Stimulated activated CD8-positive, alpha-beta memory T cell treated with anti-CD3 and anti-CD28 coated beads, Interleukin-12 subunit alpha, Interleukin-12 subunit beta, amount 100 ng/mL, for 1 hour (primary cell): ENCODE data around the gene GRIK4.

Source experiments
- DNase-seq: peaks from one replicate; pipeline ENCODE4 v3.0.0-alpha.2; 2020; ENCODE audit warnings: low read depth

Gene GRIK4

GRCh38 chr11:120884154-120885020 is 372.8 kb downstream of the GRIK4 start:
- no peak for DNase-seq

DNA sequence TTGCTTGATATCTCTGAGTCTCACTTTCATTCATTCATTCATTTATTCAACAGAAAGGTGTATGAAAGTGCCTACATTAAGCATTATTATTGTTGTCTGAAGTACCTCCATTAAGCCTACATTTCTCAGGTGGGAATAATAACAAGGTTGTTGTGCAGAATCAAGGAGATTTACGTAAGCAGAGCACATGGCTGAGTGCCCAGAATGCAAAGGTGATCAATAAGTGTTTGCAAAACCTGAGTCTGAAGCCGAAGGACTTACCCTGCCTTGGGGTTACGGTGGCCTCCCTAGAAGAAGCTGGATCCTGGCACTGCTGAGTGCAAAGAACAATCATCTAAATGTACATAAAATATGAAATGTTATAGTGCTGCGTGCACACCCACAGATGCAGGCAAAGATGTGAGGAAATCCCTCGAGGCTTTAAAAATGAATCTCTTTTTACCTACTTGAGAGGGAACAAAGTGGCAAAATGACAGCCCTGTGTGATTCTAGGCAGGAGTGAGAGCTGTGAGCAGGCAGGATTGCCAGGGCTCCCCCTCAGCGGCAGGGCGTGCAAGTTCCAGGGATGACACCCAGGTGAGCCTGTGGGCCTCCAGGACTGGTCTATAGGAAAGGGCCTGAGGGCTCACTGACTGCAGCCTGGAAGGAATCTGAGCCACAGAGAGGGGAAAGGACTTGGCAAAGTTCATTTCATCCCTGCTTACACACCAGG is 379.2 kb downstream of the GRIK4 start:
- no peak for DNase-seq

DNA sequence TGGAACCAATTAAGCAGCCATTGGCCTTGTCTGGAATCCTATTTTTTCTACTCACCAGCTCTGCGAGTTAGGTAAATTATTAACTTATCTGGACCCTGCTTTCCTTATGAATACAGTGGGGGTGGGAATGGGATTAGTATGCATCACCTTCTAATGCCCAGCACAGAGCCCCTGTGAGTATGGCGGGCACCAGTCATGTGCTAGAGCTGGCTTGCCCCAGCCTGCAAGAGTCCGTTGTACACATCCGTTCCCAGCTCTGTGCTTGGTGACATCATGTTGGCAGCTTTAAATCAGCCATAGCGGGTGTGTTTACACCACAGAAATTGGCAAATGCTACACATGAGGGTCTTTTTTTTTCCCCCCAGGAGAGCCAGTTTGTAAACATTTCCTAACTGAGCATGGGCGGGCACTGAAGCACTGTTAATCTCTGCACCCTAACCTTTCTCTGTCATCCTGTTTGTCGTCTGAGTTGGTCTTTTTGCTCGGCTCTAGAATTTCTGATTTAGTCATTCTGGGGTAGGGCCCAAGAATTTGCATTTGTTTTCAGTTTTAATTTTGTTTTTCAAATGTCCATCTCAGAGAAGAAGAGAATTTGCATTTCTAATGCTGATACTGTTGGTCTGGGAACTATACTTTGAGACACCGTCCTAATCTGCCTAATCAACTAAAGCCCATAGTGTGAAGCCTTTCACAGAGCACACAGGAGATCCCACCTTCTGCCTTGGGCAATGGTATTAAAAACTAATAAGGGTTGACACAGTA is 382.1 kb downstream of the GRIK4 start:
- DNase-seq, result no peak

GRCh38 chr11:120894202-120894985 is 382.8 kb downstream of the GRIK4 start:
- DNase-seq, result no peak

DNA sequence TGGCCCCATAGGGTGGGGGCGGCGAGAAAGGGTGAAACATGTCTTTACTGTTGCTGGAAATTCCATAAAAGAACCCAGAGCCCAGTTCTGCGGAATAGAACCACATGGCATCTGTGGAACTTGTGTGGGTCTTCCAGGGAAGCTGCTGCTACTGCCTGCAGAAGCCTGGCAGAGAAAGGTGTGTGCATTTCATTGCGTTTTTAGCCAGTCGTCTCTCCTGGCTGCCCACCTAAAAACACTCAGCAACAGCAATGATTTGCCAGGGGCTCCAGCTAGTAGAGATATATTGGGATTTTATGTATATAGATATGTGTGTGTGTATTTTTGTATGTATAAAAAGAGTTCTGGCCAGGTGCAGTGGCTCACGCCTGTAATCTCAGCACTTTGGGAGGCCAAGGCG is 385.1 kb downstream of the GRIK4 start:
- DNase-seq, result no peak

- DNase-seq, result no peak
These were observed 387.0 kb downstream of the GRIK4 start for GRCh38 chr11:120898568-120898967.

- DNase-seq, result no peak
These were observed 388.2 kb downstream of the GRIK4 start for GRCh38 chr11:120899720-120900119.

- DNase-seq, result no peak
These were observed 389.1 kb downstream of the GRIK4 start for GRCh38 chr11:120900643-120901042.

- no peak for DNase-seq
These were observed 392.1 kb downstream of the GRIK4 start for GRCh38 chr11:120903686-120904085.

GRCh38 chr11:120904116-120904515 is 392.6 kb downstream of the GRIK4 start:
- DNase-seq, result no peak

DNA sequence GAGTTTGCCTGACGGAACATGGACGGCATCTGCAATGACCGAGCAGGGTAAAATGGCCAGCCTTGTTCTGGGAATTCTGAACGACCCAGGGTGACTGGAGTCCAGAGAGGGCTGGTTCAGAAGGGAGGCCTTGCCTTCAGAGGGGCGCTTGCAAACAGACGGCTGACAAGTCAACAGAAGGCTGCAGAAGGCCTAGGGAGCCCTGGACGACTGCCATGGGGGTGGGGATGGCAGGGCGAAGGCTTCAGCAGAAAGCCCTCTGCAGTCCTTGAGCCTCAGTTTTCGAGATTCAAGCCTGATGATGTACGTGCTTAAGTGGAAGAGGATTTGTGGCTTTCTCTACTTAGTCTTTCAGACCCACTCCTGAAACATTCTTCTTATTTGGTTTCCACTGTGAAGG is 395.2 kb downstream of the GRIK4 start:
- DNase-seq, result no peak

DNA sequence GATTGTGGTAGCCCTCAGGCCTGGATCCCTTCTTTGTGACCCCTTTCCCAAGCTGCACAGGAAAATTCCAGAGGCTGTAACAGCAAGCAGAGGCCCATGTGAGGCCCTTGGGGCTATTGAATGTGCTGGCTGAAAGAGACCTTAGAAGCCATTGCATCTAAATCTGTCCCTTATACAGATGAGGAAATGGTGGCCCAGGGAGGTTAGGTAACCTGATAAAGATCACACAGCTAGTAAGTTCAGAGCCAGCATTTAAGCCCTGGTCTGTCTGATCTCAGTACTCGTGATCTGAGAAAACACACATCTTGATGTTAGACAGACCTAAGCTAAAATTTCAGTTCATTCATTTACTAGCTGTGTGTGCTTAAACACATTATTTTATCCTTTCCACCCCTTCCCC is 396.4 kb downstream of the GRIK4 start:
- no peak for DNase-seq

- DNase-seq, result no peak
These were observed 397.1 kb downstream of the GRIK4 start for GRCh38 chr11:120908461-120909181.

GRCh38 chr11:120909676-120910416 is 398.3 kb downstream of the GRIK4 start:
- DNase-seq, result no peak

GRCh38 chr11:120911943-120912342 is 400.4 kb downstream of the GRIK4 start:
- no peak for DNase-seq

GRCh38 chr11:120912504-120912903 is 401.0 kb downstream of the GRIK4 start:
- no peak for DNase-seq

- DNase-seq, result no peak
These were observed 401.4 kb downstream of the GRIK4 start for GRCh38 chr11:120912915-120913314.

DNA sequence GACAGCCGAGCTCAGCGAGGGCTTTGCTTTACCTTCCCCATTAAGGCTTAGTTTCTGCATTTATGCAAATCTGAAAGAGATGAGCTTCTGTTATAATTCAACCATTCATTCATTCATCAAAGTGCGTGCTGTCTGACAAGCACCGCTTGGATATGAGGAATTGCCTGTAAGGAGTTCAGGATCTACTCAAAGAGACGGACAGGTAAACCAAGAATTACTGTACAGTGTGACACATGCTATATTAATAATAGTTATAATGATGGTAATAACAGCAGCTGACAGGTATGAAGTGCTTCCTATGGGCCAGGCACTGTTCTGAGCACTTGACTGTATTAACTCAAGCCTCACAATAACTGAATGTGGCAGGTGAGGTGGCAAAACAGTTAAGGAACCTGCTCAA is 402.5 kb downstream of the GRIK4 start:
- no peak for DNase-seq

- no peak for DNase-seq
These were observed 403.1 kb downstream of the GRIK4 start for GRCh38 chr11:120914601-120915000.

DNA sequence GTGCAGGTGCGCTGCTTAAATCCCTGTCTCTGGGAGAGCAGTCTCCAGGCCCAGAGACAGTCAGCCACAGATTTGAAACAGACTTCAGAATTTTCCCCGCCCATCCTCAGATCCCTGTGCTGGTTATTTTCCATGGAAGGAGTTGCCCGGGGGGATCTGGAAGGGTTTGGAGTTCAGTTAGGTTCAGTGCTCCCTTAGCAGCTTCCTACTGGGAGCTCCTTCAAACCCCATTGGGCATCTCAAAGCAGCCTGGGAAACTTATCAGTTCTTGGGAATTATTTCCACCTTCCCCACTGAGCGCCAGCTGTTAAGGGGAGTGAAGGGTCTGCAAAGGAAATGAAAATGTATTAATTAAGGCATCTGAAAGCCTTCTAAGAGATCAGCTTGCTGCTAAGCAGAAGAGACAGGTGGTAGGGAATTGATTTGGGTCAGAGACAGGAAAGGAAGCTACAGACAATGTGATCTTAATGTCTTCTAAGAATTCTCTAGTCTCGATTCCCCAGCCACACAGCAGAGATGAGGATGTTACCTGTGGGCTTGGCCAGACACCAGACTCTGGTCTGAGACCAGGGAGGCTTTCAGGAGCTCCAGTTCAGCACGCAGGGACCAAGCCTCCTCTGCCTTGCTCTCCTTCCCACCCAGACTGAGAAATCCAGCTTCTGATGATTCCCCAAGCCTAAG is 406.2 kb downstream of the GRIK4 start:
- DNase-seq, result no peak
